Smooth muscle cell of the brain vasculature (primary cell): ENCODE data around the gene IHH.

Experiments used
- DNase-seq: peaks from one replicate; pipeline ENCODE4 v3.0.0-alpha.2; 2012; ENCODE audit warnings: low read depth, low spot score

Gene IHH

DNA sequence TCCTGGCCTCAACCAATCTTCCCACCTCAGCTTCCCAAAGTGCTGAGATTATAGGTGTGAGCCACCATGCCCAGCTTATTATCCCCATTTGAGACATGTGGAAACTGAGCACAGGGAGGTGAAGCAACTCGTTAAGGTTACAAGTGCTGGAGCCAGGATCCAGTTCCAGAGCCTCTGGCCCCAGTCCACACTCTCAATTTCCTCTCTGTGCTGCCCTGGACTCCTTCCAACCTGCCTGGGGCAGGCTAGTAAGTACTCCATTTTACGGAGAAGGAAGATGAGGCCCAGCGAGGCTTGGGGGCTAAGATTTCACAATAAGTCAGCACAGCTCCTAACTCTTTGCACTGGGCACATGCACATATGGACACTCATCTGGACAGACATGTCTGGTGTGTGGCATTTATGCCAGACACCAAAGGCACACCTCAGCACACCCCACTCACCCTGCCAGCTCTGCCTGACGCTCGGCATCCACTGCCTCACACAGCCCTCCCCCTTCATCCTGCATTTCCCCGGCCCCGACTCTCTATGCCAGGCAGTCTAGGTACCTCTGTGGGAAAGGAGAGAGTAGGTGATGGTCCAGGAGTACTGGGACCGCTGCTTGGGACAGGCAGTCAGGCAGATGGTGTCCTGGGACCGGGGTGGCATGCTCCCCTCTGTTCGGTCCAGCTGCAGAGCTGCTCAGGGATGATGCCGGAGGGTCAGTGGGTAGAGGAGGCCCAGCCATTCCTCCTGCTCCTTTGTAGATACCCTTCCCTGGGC, 39.9 kb downstream of the IHH start:
- no peak for DNase-seq

DNA sequence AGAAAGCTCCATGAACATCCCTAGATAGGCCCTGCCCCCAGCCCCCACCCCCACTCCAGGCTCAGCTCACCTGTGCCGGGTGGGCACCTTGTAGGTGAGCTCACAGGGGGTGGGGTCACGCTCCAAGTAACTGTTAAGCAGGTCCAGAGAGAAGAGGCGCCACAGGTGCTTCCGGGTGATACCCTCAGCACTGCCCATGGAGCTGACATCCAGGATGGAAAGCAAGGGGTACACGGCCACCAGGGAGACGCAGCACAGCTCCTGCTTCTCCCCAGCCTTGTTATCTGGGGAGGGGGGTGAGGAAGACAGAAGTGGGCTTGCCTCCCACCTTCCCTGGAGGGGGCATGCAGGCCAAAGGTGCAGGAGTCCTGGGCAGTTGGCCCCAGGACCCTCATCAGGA, 41.3 kb downstream of the IHH start:
- no peak for DNase-seq

DNA sequence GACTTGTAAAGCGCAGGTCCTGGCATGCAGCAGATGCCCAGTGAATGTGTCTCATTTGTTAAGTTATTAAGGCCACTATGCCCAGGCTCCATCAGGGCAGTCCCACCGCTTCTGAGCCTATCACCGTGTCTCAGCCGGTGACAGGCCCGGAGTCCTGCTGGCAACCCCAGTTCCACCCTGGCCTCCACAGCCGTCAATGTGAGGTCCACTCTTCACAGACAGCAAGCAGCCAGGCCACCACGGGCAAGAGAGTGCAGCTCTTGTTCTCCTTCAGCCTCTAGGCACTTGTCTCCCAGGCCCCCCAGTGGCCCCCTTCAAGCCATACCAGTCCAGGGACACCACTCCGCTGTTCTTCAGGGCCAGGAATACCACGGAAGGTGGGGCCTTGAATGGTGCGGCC, 42.0 kb downstream of the IHH start:
- DNase-seq, result no peak

DNA sequence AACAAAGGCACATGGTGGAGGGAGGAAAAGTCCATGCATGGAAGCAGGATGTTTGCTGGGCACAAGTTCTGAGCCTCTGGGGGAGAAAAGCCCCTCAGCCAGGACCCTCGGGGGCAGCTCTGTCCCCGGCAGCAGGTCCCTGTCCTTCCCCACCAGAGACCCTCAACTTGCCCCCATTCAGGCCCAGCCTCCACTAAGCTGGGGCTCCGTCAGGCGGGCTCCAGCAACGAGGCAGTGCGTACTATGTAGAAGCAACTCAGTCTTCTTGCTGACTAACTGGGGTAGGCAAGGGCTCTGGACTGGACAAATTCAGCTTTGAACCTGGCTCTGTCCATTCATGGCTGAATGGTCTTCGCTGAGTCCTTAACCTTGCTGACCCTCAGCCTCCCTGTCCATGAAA, 42.4 kb downstream of the IHH start:
- no peak for DNase-seq

DNA sequence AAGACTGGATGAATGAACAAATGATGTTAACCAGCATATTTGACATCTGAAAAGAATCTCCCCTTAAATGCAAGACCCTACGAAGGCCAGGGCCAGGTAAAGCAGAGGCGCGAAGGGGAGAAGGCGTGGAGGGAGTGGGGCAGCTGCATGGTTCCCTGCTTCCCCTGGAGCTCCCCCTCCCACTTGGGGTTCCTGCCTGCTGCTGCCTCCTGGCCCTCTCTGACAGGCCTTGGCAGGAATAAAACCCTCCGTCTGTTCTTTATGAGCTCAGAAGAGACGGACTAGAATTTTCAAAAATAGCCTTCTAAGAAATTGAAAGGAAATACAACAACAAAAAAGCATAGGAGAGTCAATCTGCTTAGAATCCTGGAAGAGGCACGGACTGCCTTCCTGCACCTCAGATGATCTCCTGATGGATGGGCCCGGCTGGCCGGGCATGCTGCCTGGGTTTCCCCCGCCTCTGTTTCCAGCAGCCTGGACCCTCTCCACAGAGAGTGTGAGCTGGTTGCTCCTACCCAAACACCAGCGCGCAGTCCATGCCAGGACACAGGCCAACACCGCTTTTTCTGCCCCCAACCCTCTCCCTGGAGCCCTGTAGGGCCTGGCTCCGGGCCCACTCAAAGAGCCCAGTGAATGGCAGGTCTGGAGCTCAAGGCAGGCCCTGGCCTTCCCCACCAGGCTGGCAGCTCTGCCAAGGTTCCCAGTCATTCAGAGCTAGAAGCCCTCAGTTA, 43.4 kb downstream of the IHH start:
- DNase-seq, result no peak

DNA sequence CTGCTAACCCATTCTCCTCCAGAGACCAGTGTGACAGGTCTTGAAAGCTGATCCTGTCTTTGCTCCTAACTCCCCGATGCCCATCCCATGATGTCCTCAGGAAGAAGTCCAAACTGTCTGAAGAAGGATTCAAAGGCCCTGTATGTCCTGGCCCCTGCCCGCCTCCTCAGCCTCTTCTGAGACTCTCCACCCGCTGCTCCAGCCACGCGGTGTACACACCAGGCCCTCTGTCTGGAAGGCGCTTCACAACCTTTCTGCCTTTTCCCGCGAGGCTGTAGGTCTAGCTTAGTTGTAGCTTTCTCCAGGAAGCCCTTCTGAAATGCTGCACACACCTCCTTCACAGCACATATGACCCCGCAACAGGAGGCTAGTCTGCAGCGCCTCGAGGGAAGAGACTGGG, 44.0 kb downstream of the IHH start:
- no peak for DNase-seq

DNA sequence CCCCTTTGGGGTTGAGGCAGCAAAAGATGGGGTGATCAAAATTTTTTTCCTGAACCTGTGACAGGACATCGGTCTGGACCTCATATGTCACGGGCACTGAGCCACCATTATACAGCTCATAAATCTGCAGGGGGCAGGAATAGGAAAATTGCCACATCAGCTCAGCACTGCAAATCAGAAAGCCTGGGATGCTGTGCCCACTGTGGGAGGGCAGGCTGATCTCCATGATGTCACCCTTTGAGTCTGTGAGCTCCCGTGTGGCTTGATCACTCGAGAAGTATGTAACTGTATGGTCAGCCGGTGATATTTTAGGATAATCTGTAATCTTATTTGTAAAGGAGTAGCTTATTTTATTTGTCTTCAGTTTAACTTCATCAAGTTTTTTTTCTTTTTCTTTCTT, 49.8 kb downstream of the IHH start:
- DNase-seq, result no peak

DNA sequence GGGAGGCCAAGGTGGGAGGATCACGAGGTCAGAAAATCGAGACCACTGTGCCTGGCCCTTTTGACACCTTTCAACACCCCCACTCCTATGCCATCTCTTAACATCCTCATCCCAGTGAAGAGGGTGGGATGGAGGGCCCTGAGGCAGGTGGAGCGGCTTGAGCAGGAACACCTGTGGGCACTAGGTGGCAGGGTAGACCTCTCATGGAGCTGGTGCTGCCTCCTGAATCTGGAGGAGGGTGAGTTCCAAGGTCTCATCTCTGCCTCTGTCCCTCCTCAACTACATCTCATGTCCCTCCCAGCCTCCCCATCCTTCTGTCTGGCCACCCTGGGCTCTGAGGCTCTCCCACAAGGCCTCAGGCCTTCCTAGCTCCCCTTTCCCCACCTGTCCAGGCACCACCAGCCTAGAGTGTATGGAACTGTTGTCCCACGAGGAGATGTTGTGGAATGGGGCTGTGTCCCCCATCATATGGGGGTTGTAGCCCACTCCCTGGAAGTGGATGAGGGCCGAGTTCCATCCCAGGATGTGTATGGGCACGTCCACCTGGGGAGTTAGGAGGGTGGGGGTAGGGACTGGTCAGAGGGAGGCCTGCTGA, 50.5 kb downstream of the IHH start:
- no peak for DNase-seq

DNA sequence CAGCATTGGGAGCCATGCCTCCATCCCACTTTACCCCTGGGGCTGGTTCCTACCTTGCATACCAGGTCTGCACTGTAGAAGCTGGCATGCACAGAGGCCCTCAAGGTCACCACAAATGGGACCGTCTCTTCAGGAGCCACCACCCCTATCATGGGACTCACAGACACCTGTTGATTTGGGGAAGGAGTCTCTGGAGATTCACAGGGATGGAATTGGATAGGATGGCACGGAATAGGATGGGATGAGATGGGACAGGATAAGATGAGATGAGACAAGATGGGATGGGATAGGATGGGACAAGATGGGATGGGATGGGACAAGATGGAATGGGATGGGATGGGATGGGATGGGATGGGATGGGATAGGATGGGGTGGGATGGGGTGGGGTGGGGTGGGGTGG, 51.4 kb downstream of the IHH start:
- no peak for DNase-seq
